Erythroblast (primary cell): ENCODE data around the gene TSPAN9.

ENCODE experiments used
- GATA1 ChIP-seq: IDR thresholded peaks from 2 replicates; pipeline ENCODE4 v1.6.1; 2011; ENCODE audit warnings: low read depth, mild to moderate bottlenecking, control low read depth, low read length, moderate library complexity
- POLR2A ChIP-seq: IDR thresholded peaks from 2 replicates; pipeline ENCODE4 v1.6.1; 2011; ENCODE audit warnings: mild to moderate bottlenecking, low read length

GRCh38 chr12:3149515-3150307 lies 72.5 kb downstream of the TSPAN9 start:
- no peak for TF ChIP-seq POLR2A
- TF ChIP-seq GATA1: no peak
